RWPE2 (cell line): ENCODE measurements around the gene FOSB.
"Not testable (repeated sequence)": the region's sequence is repeated elsewhere in the genome, so short reads cannot be mapped to it uniquely, and the experiment has no call there.

Experiments used
- ATAC-seq: fragments of 200-7000 bp; cut with Tn5 transposase; 3 replicates; pipeline ENCODE4 v1.9.1; 2021; ENCODE audit warnings: low read depth
- DNase-seq: peaks from one replicate; pipeline ENCODE4 v3.0.0-alpha.2; 2020; ENCODE audit warnings: low spot score
- H3K27ac ChIP-seq: fragments of 450-650 bp; 2 replicates; pipeline ENCODE4 v1.5.1; 2017; ENCODE audit warnings: mild to moderate bottlenecking; ENCODE audit not compliant: poor library complexity, severe bottlenecking
- H3K27me3 ChIP-seq: fragments of 250-450 bp; sonication (Bioruptor Pico); 2 replicates; pipeline ENCODE4 v1.5.1; 2021; ENCODE audit warnings: mild to moderate bottlenecking, moderate library complexity; ENCODE audit not compliant: insufficient read depth, poor library complexity, severe bottlenecking
- H3K36me3 ChIP-seq: fragments of 250-450 bp; sonication (Bioruptor Pico); 2 replicates; pipeline ENCODE4 v1.5.1; 2020; ENCODE audit warnings: low read depth, mild to moderate bottlenecking, moderate library complexity
- H3K4me1 ChIP-seq: fragments of 250-450 bp; sonication (Bioruptor Pico); 2 replicates; pipeline ENCODE4 v1.5.1; 2021; ENCODE audit warnings: mild to moderate bottlenecking, moderate library complexity; ENCODE audit not compliant: insufficient read depth, poor library complexity, severe bottlenecking
- H3K4me3 ChIP-seq: fragments of 250-450 bp; sonication (Bioruptor Pico); 2 replicates; pipeline ENCODE4 v1.5.1; 2021; ENCODE audit warnings: mild to moderate bottlenecking, moderate library complexity; ENCODE audit not compliant: severe bottlenecking
- H3K9me3 ChIP-seq: fragments of 250-450 bp; sonication (Bioruptor Pico); 2 replicates; pipeline ENCODE4 v1.5.1; 2021; ENCODE audit warnings: mild to moderate bottlenecking, moderate library complexity; ENCODE audit not compliant: severe bottlenecking
- CTCF ChIP-seq: fragments of 450-650 bp; IDR thresholded peaks from one replicate; pipeline ENCODE4 v1.5.1; 2017; ENCODE audit warnings: mild to moderate bottlenecking, moderate library complexity; ENCODE audit not compliant: poor library complexity, severe bottlenecking

The FOSB gene

GRCh38 chr19:45424191-45425058 lies 43.4 kb upstream of the FOSB start:
- peak overlapping the region; percentile 100 for H3K27ac ChIP-seq
- peaks cover 17% of the 10 kb centered on the region for H3K4me1 ChIP-seq
- peak; percentile 96 for DNase-seq
- H3K36me3 ChIP-seq = peaks cover 18% of the 10 kb centered on the region
- no peak for TF ChIP-seq CTCF
- no peaks in the 10 kb centered on the region for H3K27me3 ChIP-seq
- H3K4me3 ChIP-seq = peak overlapping the region; percentile 46
- H3K9me3 ChIP-seq = no peaks in the 10 kb centered on the region
- peak; percentile 73 for ATAC-seq

DNA sequence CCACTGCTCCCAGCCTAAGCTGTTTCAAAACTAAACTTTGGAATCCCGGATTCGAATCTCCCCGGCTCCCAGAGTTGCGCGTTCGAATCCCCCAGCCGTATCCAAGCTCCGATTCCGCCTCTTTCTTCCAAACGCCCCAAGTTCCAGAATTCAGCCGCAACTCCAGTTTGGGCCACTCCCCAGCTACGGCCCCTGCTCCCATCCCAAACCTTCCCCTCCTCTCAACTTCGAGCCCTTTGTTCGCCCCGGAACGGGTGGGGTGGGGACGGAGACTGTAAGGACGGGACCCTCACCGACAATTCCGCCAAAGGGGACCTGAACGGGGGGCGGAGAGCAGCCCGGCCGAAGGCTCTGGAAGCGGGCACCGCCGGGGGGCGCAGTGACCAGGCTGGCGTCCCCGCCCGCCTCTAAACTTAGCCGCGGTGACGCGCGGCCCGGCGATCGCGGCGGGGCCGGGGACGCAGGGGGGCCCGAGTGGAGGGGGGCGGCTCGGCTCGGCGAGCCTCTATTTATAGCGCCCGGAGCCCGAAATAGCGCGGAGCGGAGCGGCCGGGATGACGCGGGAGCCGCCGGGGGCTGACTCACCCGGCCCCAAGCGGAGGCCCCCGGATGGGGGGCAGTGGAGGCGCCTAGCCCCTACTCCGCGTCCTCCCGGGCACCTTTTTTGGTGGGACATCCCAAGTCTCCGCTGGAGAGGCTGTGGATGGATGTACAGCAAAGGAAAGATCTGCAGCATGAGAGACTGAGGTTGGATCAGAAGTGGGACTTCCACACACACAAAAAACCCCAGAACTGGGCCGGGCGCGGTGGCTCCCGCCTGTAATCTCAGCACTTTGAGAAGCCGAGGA lies 39.2 kb upstream of the FOSB start:
- Histone ChIP-seq H3K27me3 (no peaks in the 10 kb centered on the region), H3K9me3 (no peaks in the 10 kb centered on the region), H3K27ac (peak overlapping the region; percentile 100), H3K36me3 (no peaks in the 10 kb centered on the region), H3K4me3 (peak overlapping the region; percentile 34), H3K4me1 (peaks cover 11% of the 10 kb centered on the region)
- peak; percentile 8 for TF ChIP-seq CTCF
- no peak for DNase-seq
- ATAC-seq = no peak

DNA sequence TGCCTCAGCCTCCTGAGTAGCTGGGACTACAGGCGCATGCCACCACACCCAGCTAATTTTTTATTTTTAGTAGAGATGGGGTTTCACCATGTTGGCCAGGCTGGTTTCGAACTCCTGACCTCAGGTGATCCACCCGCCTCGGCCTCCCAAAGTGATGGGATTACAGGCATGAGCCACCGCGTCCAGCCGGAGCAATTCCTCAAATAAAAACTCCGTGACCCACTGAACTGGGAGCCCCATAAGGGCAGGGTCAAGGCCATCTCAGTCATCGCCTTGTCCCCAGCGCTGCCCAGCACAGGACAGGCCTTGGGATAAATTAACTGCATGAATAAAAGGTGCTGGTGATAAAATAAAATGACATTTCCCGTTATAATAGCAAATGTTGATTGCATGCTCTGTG lies 37.9 kb upstream of the FOSB start:
- not testable (repeated sequence) for H3K27ac ChIP-seq, ATAC-seq, H3K9me3 ChIP-seq, DNase-seq, H3K27me3 ChIP-seq, H3K4me3 ChIP-seq, H3K36me3 ChIP-seq
- peaks cover 11% of the 10 kb centered on the region for H3K4me1 ChIP-seq

DNA sequence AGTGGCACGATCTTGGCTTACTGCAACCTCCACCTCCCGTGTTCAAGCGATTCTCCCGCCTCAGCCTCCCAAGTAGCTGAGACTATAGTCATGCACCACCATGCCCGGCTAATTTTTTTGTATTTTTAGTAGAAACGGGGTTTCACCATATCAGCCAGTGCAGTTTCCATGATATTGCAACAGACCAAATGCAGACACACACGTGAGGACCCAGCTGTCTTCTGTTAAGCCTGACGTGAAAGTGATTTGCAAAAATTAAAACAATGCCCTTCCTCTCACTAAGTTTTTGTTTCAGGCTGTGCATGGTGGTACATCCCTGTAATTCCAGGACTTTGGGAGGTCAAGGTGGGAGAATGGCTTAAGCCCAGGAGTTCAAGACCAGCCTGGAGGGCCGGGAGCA lies 36.8 kb upstream of the FOSB start:
- not testable (repeated sequence) for ATAC-seq

DNA sequence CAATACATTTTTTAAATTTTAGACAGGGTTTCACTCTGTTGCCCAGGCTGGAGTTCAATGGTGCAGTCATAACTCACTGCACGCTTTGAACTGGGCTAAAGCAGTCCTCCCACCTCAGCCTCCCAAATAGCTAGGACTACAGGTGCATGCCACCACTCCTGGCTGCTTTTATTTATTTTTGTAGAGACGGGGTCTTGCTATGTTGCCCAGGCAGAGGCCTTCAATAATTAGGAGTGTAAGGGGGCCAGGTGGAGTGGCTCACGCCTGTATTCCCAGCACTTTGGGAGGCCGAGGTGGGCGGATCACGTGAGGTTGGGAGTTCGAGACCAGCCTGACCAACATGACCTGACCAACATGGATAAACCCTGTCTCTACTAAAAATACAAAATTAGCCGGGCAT lies 35.3 kb upstream of the FOSB start:
- not testable (repeated sequence) for H3K27ac ChIP-seq, H3K36me3 ChIP-seq, H3K9me3 ChIP-seq, DNase-seq, H3K27me3 ChIP-seq, ATAC-seq, H3K4me1 ChIP-seq, H3K4me3 ChIP-seq

More for the DNA sequence above, 36.8 kb upstream of the FOSB start:
- H3K9me3 ChIP-seq, H3K4me3 ChIP-seq, H3K27ac ChIP-seq, H3K36me3 ChIP-seq, H3K27me3 ChIP-seq, DNase-seq, H3K4me1 ChIP-seq: not testable (repeated sequence)

DNA sequence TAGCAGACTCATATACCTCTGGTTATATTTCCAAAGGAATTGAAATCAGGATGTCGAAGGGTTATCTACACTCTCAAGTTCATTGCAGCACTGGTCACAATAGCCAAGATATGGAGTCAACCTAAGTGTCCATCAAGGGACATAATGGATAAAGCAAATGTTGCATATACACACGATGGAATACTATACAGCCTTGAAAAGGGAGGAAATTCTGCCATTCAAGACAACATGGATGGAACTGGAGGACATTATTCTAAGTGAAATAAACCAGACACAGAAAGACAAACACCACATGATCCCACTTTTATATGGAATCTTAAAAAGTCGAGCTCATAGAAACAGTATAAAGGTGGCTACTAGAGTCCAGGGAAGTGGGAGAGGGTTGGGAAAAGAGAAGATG lies 30.5 kb upstream of the FOSB start:
- H3K4me1 ChIP-seq = peaks cover 4% of the 10 kb centered on the region
- no peaks in the 10 kb centered on the region for H3K9me3 ChIP-seq
- no peak overlapping the region for H3K4me3 ChIP-seq
- H3K36me3 ChIP-seq = no peaks in the 10 kb centered on the region
- ATAC-seq (no peak), DNase-seq (no peak)
- no peak overlapping the region for H3K27ac ChIP-seq
- no peaks in the 10 kb centered on the region for H3K27me3 ChIP-seq
- TF ChIP-seq CTCF = no peak
